Ramos (cell line): Measurements from ENCODE around the gene PRPF18.

Experiments
- in situ Hi-C: fragments of 300-500 bp; cut with MboI; formaldehyde crosslinking; loops from one replicate; pipeline ENCODE4 v1.14.3; 2022; ENCODE audit warnings: low sequenced_read_pairs; ENCODE audit not compliant: unreplicated experiment

Gene PRPF18

GRCh38 chr10:13636776-13637175, 50.0 kb downstream of the PRPF18 start:
- in situ Hi-C loops = no loop called here

GRCh38 chr10:13637303-13637856, 50.6 kb downstream of the PRPF18 start:
- in situ Hi-C loops = no loop called here

- in situ Hi-C loops = no loop called here
Observed at GRCh38 chr10:13637894-13638293, 51.1 kb downstream of the PRPF18 start.

GRCh38 chr10:13642293-13642692, 55.5 kb downstream of the PRPF18 start:
- in situ Hi-C loops = no loop called here

GRCh38 chr10:13643016-13643415, 56.3 kb downstream of the PRPF18 start:
- in situ Hi-C loops = no loop called here

- in situ Hi-C loops = no loop called here
Observed at GRCh38 chr10:13644866-13645265, 58.1 kb downstream of the PRPF18 start.

- in situ Hi-C loops = no loop called here
Observed at GRCh38 chr10:13648425-13648824, 61.7 kb downstream of the PRPF18 start.

- in situ Hi-C loops = loop anchor here (10.0 kb wide), 1 partner anchor 125 kb away; no protein-coding TSS in a partner anchor
Observed at GRCh38 chr10:13649844-13650520, 63.2 kb downstream of the PRPF18 start.

- in situ Hi-C loops = loop anchor here (10.0 kb wide), 1 partner anchor 124 kb away; no protein-coding TSS in a partner anchor
Observed at GRCh38 chr10:13650961-13651360, 64.2 kb downstream of the PRPF18 start.

- in situ Hi-C loops = loop anchor here (10.0 kb wide), 1 partner anchor 123 kb away; no protein-coding TSS in a partner anchor
Observed at GRCh38 chr10:13651969-13652720, 65.4 kb downstream of the PRPF18 start.

- in situ Hi-C loops = loop anchor here (10.0 kb wide), 1 partner anchor 122 kb away; no protein-coding TSS in a partner anchor
Observed at GRCh38 chr10:13652860-13653259, 66.1 kb downstream of the PRPF18 start.

GRCh38 chr10:13654118-13654830, 67.5 kb downstream of the PRPF18 start:
- in situ Hi-C loops = loop anchor here (10.0 kb wide), 1 partner anchor 121 kb away; no protein-coding TSS in a partner anchor

- in situ Hi-C loops = loop anchor here (10.0 kb wide), 1 partner anchor 120 kb away; no protein-coding TSS in a partner anchor
Observed at GRCh38 chr10:13654846-13655245, 68.1 kb downstream of the PRPF18 start.

GRCh38 chr10:13656337-13657100, 69.8 kb downstream of the PRPF18 start:
- in situ Hi-C loops = loop anchor here (10.0 kb wide), 1 partner anchor 118 kb away; no protein-coding TSS in a partner anchor

GRCh38 chr10:13657101-13657680, 70.4 kb downstream of the PRPF18 start:
- in situ Hi-C loops = loop anchor here (10.0 kb wide), 1 partner anchor 118 kb away; no protein-coding TSS in a partner anchor

- in situ Hi-C loops = loop anchor here (10.0 kb wide), 1 partner anchor 117 kb away; no protein-coding TSS in a partner anchor
Observed at GRCh38 chr10:13658264-13658663, 71.5 kb downstream of the PRPF18 start.

GRCh38 chr10:13658871-13659685, 72.3 kb downstream of the PRPF18 start:
- in situ Hi-C loops = loop anchor here (10.0 kb wide), 1 partner anchor 116 kb away; no protein-coding TSS in a partner anchor
